WTC11 (cell line): ENCODE measurements around the gene DBN1. TPM values are rescaled to one million over a fixed set of nuclear protein-coding genes. Genes with fewer than 3 reads are reported as not detected.

ENCODE experiments used
- AFF4 ChIP-seq: sonication (generic); formaldehyde crosslinking; IDR thresholded peaks from 2 replicates; pipeline ENCODE4 v1.8.1; 2023; ENCODE audit warnings: mild to moderate bottlenecking, missing genetic modification reagents, borderline replicate concordance
- AR ChIP-seq: fragments of 250-450 bp; sonication (Bioruptor Pico); IDR thresholded peaks from 2 replicates; pipeline ENCODE4 v1.9.0; 2021; ENCODE audit warnings: mild to moderate bottlenecking
- ATF2 ChIP-seq: sonication (generic); formaldehyde crosslinking; IDR thresholded peaks from 2 replicates; pipeline ENCODE4 v1.8.1; 2022; ENCODE audit warnings: low read depth, missing genetic modification reagents, borderline replicate concordance
- ATF6 ChIP-seq: sonication (generic); formaldehyde crosslinking; IDR thresholded peaks from 2 replicates; pipeline ENCODE4 v1.8.1; 2023; ENCODE audit warnings: mild to moderate bottlenecking, missing genetic modification reagents
- CREM ChIP-seq: sonication (generic); formaldehyde crosslinking; IDR thresholded peaks from 2 replicates; pipeline ENCODE4 v1.8.1; 2022; ENCODE audit warnings: mild to moderate bottlenecking, missing genetic modification reagents, moderate library complexity
- E2F4 ChIP-seq: sonication (generic); formaldehyde crosslinking; IDR thresholded peaks from 2 replicates; pipeline ENCODE4 v1.8.1; 2022; ENCODE audit warnings: low read depth, mild to moderate bottlenecking, moderate library complexity, missing genetic modification reagents, borderline replicate concordance
- ESRRA ChIP-seq: sonication (generic); formaldehyde crosslinking; IDR thresholded peaks from 2 replicates; pipeline ENCODE4 v1.8.1; 2022; ENCODE audit warnings: mild to moderate bottlenecking, missing genetic modification reagents, borderline replicate concordance
- FOXJ3 ChIP-seq: sonication (generic); formaldehyde crosslinking; IDR thresholded peaks from 2 replicates; pipeline ENCODE4 v1.9.0; 2021; ENCODE audit warnings: missing genetic modification reagents, mild to moderate bottlenecking, borderline replicate concordance
- FOXK1 ChIP-seq: sonication (generic); formaldehyde crosslinking; IDR thresholded peaks from 2 replicates; pipeline ENCODE4 v1.8.0; 2022; ENCODE audit warnings: mild to moderate bottlenecking, moderate library complexity, missing genetic modification reagents
- GRHL2 ChIP-seq: fragments of 250-450 bp; sonication (Bioruptor Pico); IDR thresholded peaks from 2 replicates; pipeline ENCODE4 v1.8.0; 2022; ENCODE audit warnings: mild to moderate bottlenecking, moderate library complexity; ENCODE audit not compliant: insufficient replicate concordance, severe bottlenecking
- HMGA2 ChIP-seq: fragments of 250-450 bp; sonication (Bioruptor Pico); IDR thresholded peaks from 2 replicates; pipeline ENCODE4 v1.4.0; 2021; ENCODE audit warnings: mild to moderate bottlenecking, moderate library complexity
- JAZF1 ChIP-seq: fragments of 250-450 bp; sonication (Bioruptor Pico); IDR thresholded peaks from 2 replicates; pipeline ENCODE4 v1.9.0; 2021; ENCODE audit warnings: moderate library complexity, mild to moderate bottlenecking, inconsistent platforms
- MAX ChIP-seq: sonication (generic); formaldehyde crosslinking; IDR thresholded peaks from 2 replicates; pipeline ENCODE4 v1.8.0; 2022; ENCODE audit warnings: mild to moderate bottlenecking, missing genetic modification reagents
- MYBL2 ChIP-seq: sonication (generic); formaldehyde crosslinking; IDR thresholded peaks from 2 replicates; pipeline ENCODE4 v1.8.1; 2023; ENCODE audit warnings: mild to moderate bottlenecking, moderate library complexity, missing genetic modification reagents
- NFATC4 ChIP-seq: fragments of 250-450 bp; sonication (Bioruptor Pico); IDR thresholded peaks from 2 replicates; pipeline ENCODE4 v1.9.0; 2021; ENCODE audit warnings: mild to moderate bottlenecking
- NFYB ChIP-seq: sonication (generic); formaldehyde crosslinking; conservative IDR thresholded peaks from 2 replicates; pipeline ENCODE4 v1.8.0; 2022; ENCODE audit warnings: low read depth, missing genetic modification reagents
- NR3C1 ChIP-seq: sonication (generic); formaldehyde crosslinking; conservative IDR thresholded peaks from 2 replicates; pipeline ENCODE4 v1.8.1; 2023; ENCODE audit warnings: low read depth, mild to moderate bottlenecking, missing genetic modification reagents
- OVOL2 ChIP-seq: fragments of 250-450 bp; sonication (Bioruptor Pico); IDR thresholded peaks from 2 replicates; pipeline ENCODE4 v1.9.0; 2021; ENCODE audit warnings: mild to moderate bottlenecking, borderline replicate concordance
- PREB ChIP-seq: sonication (generic); formaldehyde crosslinking; IDR thresholded peaks from 2 replicates; pipeline ENCODE4 v1.8.1; 2022; ENCODE audit warnings: mild to moderate bottlenecking, missing genetic modification reagents, moderate library complexity, borderline replicate concordance
- RORB ChIP-seq: fragments of 250-450 bp; sonication (Bioruptor Pico); IDR thresholded peaks from 2 replicates; pipeline ENCODE4 v1.9.0; 2021; ENCODE audit warnings: mild to moderate bottlenecking
- SMAD4 ChIP-seq: sonication (generic); formaldehyde crosslinking; IDR thresholded peaks from 2 replicates; pipeline ENCODE4 v1.8.0; 2022; ENCODE audit warnings: mild to moderate bottlenecking, missing genetic modification reagents
- SOX15 ChIP-seq: fragments of 250-450 bp; sonication (Bioruptor Pico); IDR thresholded peaks from 2 replicates; pipeline ENCODE4 v1.9.0; 2021; ENCODE audit warnings: mild to moderate bottlenecking
- ZBTB21 ChIP-seq: sonication (generic); formaldehyde crosslinking; IDR thresholded peaks from 2 replicates; pipeline ENCODE4 v1.8.1; 2023; ENCODE audit warnings: mild to moderate bottlenecking, missing genetic modification reagents, borderline replicate concordance
- ZMAT4 ChIP-seq: fragments of 250-450 bp; sonication (Bioruptor Pico); IDR thresholded peaks from 2 replicates; pipeline ENCODE4 v1.9.0; 2021; ENCODE audit warnings: mild to moderate bottlenecking
- ZNF219 ChIP-seq: sonication (generic); formaldehyde crosslinking; IDR thresholded peaks from 2 replicates; pipeline ENCODE4 v1.8.0; 2023; ENCODE audit warnings: missing genetic modification reagents, mild to moderate bottlenecking, borderline replicate concordance
- ZNF263 ChIP-seq: sonication (generic); formaldehyde crosslinking; IDR thresholded peaks from 2 replicates; pipeline ENCODE4 v1.8.1; 2022; ENCODE audit warnings: low read depth, mild to moderate bottlenecking, moderate library complexity, missing genetic modification reagents
- ZNF423 ChIP-seq: fragments of 250-450 bp; sonication (Bioruptor Pico); IDR thresholded peaks from 2 replicates; pipeline ENCODE4 v2.1.2; 2022; ENCODE audit warnings: mild to moderate bottlenecking, moderate library complexity
- total RNA-seq: library from RNA; stranded (reverse); gene quantifications from 3 replicates; pipeline ENCODE4 v1.2.3, GENCODE V29; 2021

The DBN1 gene
- total RNA-seq, 1 experiment from 2014 or later: 288 TPM

GRCh38 chr5:177454397-177455035 lies 18.9 kb downstream of the DBN1 start (continued):
- no peak for TF ChIP-seq ATF2 (CRISPR knock-in tag)
- TF ChIP-seq PREB (CRISPR knock-in tag): no peak
- no peak for TF ChIP-seq FOXJ3
- no peak for TF ChIP-seq ATF6
- peak; percentile 30; the same call in 1 of the 2 replicates for TF ChIP-seq ZNF423 (CRISPR knock-in tag)
- TF ChIP-seq RORB (CRISPR knock-in tag): no peak
- no peak for TF ChIP-seq HMGA2 (CRISPR knock-in tag)
- no peak for TF ChIP-seq SMAD4 (CRISPR knock-in tag)
- no peak for TF ChIP-seq ZNF219
- TF ChIP-seq CREM (CRISPR knock-in tag): peak; percentile 92; the same call in 1 of the 2 replicates
- peak; percentile 97 for TF ChIP-seq ZBTB21 (CRISPR knock-in tag)
- TF ChIP-seq NFATC4 (CRISPR knock-in tag): no peak
- TF ChIP-seq AR (CRISPR knock-in tag): no peak
- TF ChIP-seq MYBL2 (CRISPR knock-in tag): no peak
- TF ChIP-seq AFF4 (CRISPR knock-in tag): no peak
- no peak for TF ChIP-seq ZMAT4 (CRISPR knock-in tag)
- no peak for TF ChIP-seq JAZF1 (CRISPR knock-in tag)
- TF ChIP-seq E2F4 (CRISPR knock-in tag): no peak
- no peak for TF ChIP-seq NFYB (CRISPR knock-in tag)
- TF ChIP-seq OVOL2 (CRISPR knock-in tag): peak; percentile 64; the same call in 1 of the 2 replicates
- TF ChIP-seq ZNF263 (CRISPR knock-in tag): no peak
- TF ChIP-seq ESRRA (CRISPR knock-in tag): no peak
- TF ChIP-seq NR3C1: no peak
- peak; percentile 51 for TF ChIP-seq MAX (CRISPR knock-in tag)
- TF ChIP-seq FOXK1 (CRISPR knock-in tag): no peak
- TF ChIP-seq GRHL2 (CRISPR knock-in tag): no peak
- TF ChIP-seq SOX15: no peak
